ENCODE measurements around the gene HTR1E.

GRCh38 chr6:86938814-86939213, 1.5 kb downstream of the HTR1E start:
- TF ChIP-seq CTCF (IDR thresholded peaks at IDR 0.05) (no peak), POLR2AphosphoS5 (IDR thresholded peaks at IDR 0.05) (no peak)

All from stomach (tissue), 4 donors.